SK-N-SH treated with all-trans-retinoic acid at 6 μM for 48 hours (cell line): ENCODE results near the gene DCDC1.

ENCODE experiments used
- ARNTL ChIP-seq: fragments of 450-650 bp; formaldehyde crosslinking; IDR thresholded peaks from 2 replicates; pipeline ENCODE4 v1.5.0; 2020; ENCODE audit warnings: low read depth, mild to moderate bottlenecking, moderate library complexity, borderline replicate concordance
- CSDC2 ChIP-seq: fragments of 250-450 bp; sonication (Bioruptor Pico); IDR thresholded peaks from 2 replicates; pipeline ENCODE4 v1.5.0; 2020; ENCODE audit warnings: mild to moderate bottlenecking, moderate library complexity
- ISL1 ChIP-seq: fragments of 250-450 bp; sonication (Bioruptor Pico); IDR thresholded peaks from 2 replicates; pipeline ENCODE4 v2.1.2; 2022; ENCODE audit warnings: mild to moderate bottlenecking, moderate library complexity
- OSR1 ChIP-seq: fragments of 250-450 bp; sonication (Bioruptor Pico); IDR thresholded peaks from 2 replicates; pipeline ENCODE4 v1.8.0; 2022; ENCODE audit warnings: moderate library complexity, mild to moderate bottlenecking, inconsistent platforms
- RARB ChIP-seq: fragments of 250-450 bp; sonication (Bioruptor Pico); IDR thresholded peaks from 2 replicates; pipeline ENCODE4 v1.8.0; 2021; ENCODE audit warnings: mild to moderate bottlenecking, moderate library complexity
- TCF4 ChIP-seq: fragments of 250-450 bp; sonication (Bioruptor Pico); IDR thresholded peaks from 2 replicates; pipeline ENCODE4 v1.8.0; 2021; ENCODE audit warnings: mild to moderate bottlenecking, moderate library complexity, borderline replicate concordance
- TOX ChIP-seq: fragments of 250-450 bp; sonication (Bioruptor Pico); IDR thresholded peaks from 2 replicates; pipeline ENCODE4 v1.8.0; 2021; ENCODE audit warnings: mild to moderate bottlenecking, moderate library complexity, borderline replicate concordance
- ZFP3 ChIP-seq: fragments of 250-450 bp; sonication (Bioruptor Pico); IDR thresholded peaks from 2 replicates; pipeline ENCODE4 v1.5.0; 2020; ENCODE audit warnings: mild to moderate bottlenecking, moderate library complexity
- ZFP30 ChIP-seq: fragments of 450-650 bp; formaldehyde crosslinking; IDR thresholded peaks from 2 replicates; pipeline ENCODE4 v1.5.0; 2022; ENCODE audit warnings: mild to moderate bottlenecking, moderate library complexity
- ZNF70 ChIP-seq: fragments of 450-650 bp; formaldehyde crosslinking; IDR thresholded peaks from 2 replicates; pipeline ENCODE4 v1.5.0; 2020; ENCODE audit warnings: mild to moderate bottlenecking, moderate library complexity
- ZNF8 ChIP-seq: fragments of 450-650 bp; formaldehyde crosslinking; IDR thresholded peaks from 2 replicates; pipeline ENCODE4 v1.5.0; 2020; ENCODE audit warnings: mild to moderate bottlenecking, moderate library complexity
- TF ChIP-seq, protein P1 (sequence below): fragments of 250-450 bp; sonication (Bioruptor Pico); IDR thresholded peaks from 2 replicates; pipeline ENCODE4 v1.5.0; 2020; ENCODE audit warnings: mild to moderate bottlenecking, moderate library complexity
- TF ChIP-seq, protein P2 (sequence below): fragments of 250-450 bp; sonication (Bioruptor Pico); IDR thresholded peaks from 2 replicates; pipeline ENCODE4 v1.8.0; 2020; ENCODE audit warnings: mild to moderate bottlenecking, moderate library complexity, borderline replicate concordance
- TF ChIP-seq, protein P3 (sequence below): fragments of 250-450 bp; sonication (Bioruptor Pico); IDR thresholded peaks from 2 replicates; pipeline ENCODE4 v1.5.1; 2021; ENCODE audit warnings: mild to moderate bottlenecking, moderate library complexity

DNA sequence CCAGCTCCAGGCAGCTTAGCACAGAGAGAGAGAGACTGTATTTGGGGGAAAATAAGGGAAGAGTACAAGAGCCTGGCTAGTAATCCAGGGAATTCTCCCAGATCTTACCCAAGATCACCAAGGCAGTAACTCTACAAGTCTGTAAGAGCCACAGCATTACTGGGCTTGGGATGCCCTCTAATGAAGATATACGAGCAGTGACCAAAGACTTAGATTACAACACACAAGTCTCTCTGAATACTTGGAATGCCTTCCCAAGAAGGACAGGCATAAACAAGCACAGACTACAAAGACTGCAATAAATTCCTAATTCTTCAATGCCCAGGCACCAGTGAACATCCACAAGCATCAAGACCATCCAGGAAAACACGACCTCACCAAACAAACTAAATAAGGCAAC lies 17.8 kb upstream of the DCDC1 start:
- no peak for TF ChIP-seq ARNTL (CRISPR knock-in tag)
- TF ChIP-seq, protein P1, sequence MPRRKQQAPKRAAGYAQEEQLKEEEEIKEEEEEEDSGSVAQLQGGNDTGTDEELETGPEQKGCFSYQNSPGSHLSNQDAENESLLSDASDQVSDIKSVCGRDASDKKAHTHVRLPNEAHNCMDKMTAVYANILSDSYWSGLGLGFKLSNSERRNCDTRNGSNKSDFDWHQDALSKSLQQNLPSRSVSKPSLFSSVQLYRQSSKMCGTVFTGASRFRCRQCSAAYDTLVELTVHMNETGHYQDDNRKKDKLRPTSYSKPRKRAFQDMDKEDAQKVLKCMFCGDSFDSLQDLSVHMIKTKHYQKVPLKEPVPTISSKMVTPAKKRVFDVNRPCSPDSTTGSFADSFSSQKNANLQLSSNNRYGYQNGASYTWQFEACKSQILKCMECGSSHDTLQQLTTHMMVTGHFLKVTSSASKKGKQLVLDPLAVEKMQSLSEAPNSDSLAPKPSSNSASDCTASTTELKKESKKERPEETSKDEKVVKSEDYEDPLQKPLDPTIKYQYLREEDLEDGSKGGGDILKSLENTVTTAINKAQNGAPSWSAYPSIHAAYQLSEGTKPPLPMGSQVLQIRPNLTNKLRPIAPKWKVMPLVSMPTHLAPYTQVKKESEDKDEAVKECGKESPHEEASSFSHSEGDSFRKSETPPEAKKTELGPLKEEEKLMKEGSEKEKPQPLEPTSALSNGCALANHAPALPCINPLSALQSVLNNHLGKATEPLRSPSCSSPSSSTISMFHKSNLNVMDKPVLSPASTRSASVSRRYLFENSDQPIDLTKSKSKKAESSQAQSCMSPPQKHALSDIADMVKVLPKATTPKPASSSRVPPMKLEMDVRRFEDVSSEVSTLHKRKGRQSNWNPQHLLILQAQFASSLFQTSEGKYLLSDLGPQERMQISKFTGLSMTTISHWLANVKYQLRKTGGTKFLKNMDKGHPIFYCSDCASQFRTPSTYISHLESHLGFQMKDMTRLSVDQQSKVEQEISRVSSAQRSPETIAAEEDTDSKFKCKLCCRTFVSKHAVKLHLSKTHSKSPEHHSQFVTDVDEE = no peak
- no peak for TF ChIP-seq ZFP30
- TF ChIP-seq ZNF70 (CRISPR knock-in tag) = no peak
- TF ChIP-seq TCF4 = no peak
- TF ChIP-seq, protein P2, sequence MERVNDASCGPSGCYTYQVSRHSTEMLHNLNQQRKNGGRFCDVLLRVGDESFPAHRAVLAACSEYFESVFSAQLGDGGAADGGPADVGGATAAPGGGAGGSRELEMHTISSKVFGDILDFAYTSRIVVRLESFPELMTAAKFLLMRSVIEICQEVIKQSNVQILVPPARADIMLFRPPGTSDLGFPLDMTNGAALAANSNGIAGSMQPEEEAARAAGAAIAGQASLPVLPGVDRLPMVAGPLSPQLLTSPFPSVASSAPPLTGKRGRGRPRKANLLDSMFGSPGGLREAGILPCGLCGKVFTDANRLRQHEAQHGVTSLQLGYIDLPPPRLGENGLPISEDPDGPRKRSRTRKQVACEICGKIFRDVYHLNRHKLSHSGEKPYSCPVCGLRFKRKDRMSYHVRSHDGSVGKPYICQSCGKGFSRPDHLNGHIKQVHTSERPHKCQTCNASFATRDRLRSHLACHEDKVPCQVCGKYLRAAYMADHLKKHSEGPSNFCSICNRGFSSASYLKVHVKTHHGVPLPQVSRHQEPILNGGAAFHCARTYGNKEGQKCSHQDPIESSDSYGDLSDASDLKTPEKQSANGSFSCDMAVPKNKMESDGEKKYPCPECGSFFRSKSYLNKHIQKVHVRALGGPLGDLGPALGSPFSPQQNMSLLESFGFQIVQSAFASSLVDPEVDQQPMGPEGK (CRISPR knock-in tag) = no peak
- TF ChIP-seq, protein P3, sequence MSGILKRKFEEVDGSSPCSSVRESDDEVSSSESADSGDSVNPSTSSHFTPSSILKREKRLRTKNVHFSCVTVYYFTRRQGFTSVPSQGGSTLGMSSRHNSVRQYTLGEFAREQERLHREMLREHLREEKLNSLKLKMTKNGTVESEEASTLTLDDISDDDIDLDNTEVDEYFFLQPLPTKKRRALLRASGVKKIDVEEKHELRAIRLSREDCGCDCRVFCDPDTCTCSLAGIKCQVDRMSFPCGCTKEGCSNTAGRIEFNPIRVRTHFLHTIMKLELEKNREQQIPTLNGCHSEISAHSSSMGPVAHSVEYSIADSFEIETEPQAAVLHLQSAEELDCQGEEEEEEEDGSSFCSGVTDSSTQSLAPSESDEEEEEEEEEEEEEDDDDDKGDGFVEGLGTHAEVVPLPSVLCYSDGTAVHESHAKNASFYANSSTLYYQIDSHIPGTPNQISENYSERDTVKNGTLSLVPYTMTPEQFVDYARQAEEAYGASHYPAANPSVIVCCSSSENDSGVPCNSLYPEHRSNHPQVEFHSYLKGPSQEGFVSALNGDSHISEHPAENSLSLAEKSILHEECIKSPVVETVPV (CRISPR knock-in tag) = no peak
- TF ChIP-seq ISL1 (CRISPR knock-in tag) = no peak
- TF ChIP-seq OSR1 (CRISPR knock-in tag) = no peak
- TF ChIP-seq TOX (CRISPR knock-in tag) = no peak
- no peak for TF ChIP-seq ZFP3 (CRISPR knock-in tag)
- TF ChIP-seq CSDC2 = no peak
- no peak for TF ChIP-seq RARB (CRISPR knock-in tag)
- no peak for TF ChIP-seq ZNF8 (CRISPR knock-in tag)
